K562 (cell line): ENCODE results near the gene ZNF821. TPM values are rescaled to one million over a fixed set of nuclear protein-coding genes. Genes with fewer than 3 reads are reported as not detected.

Experiments used
- C11orf30 ChIP-seq: fragments of 450-650 bp; IDR thresholded peaks from 2 replicates; pipeline ENCODE4 v1.6.1; 2016; ENCODE audit warnings: low read depth, mild to moderate bottlenecking
- COPS2 ChIP-seq: fragments of 450-650 bp; conservative IDR thresholded peaks from 2 replicates; pipeline ENCODE4 v1.6.1; 2016; ENCODE audit warnings: mild to moderate bottlenecking, moderate library complexity
- EP400 ChIP-seq: fragments of 450-650 bp; IDR thresholded peaks from 2 replicates; pipeline ENCODE4 v1.6.1; 2017; ENCODE audit warnings: antibody characterized with exemption, mild to moderate bottlenecking, moderate library complexity
- GABPA ChIP-seq: fragments of 200-800 bp; sonication (Bioruptor generic); conservative IDR thresholded peaks from 2 replicates; pipeline ENCODE4 v1.6.1; 2016; ENCODE audit warnings: low read depth, missing genetic modification characterization, missing compliant biosample characterization
- HMG20B ChIP-seq: fragments of 250-450 bp; sonication (Bioruptor Pico); IDR thresholded peaks from 2 replicates; pipeline ENCODE4 v1.5.0; 2021; ENCODE audit warnings: mild to moderate bottlenecking
- KAT8 ChIP-seq: fragments of 450-650 bp; IDR thresholded peaks from 2 replicates; pipeline ENCODE4 v1.6.1; 2016; ENCODE audit warnings: low read depth, mild to moderate bottlenecking
- KLF13 ChIP-seq: fragments of 450-650 bp; IDR thresholded peaks from 2 replicates; pipeline ENCODE4 v1.6.1; 2016; ENCODE audit warnings: missing genetic modification characterization, low read depth, mild to moderate bottlenecking, missing compliant biosample characterization, moderate library complexity, borderline replicate concordance
- NR3C1 ChIP-seq: sonication (generic); formaldehyde crosslinking; IDR thresholded peaks from 2 replicates; pipeline ENCODE4 v1.8.1; 2022; ENCODE audit warnings: missing genetic modification reagents
- SMC3 ChIP-seq: conservative IDR thresholded peaks from 2 replicates; pipeline ENCODE4 v1.6.1; 2011; ENCODE audit warnings: low read depth, low read length, improper control_type of control experiment; ENCODE audit not compliant: insufficient read depth
- TEAD1 ChIP-seq, 2 experiments: fragments of 450-650 bp in 1 of 2; sonication (generic) in 1 of 2; formaldehyde crosslinking; IDR thresholded peaks; 2 replicates each; pipeline versions ENCODE4 v1.4.0 to v1.8.0; 2020 to 2022; ENCODE audit warnings: mild to moderate bottlenecking in 2 of 2, missing genetic modification reagents in 1 of 2
- ZNF347 ChIP-seq: fragments of 450-650 bp; formaldehyde crosslinking; IDR thresholded peaks from 2 replicates; pipeline ENCODE4 v1.4.0; 2020; ENCODE audit warnings: low read depth, mild to moderate bottlenecking, moderate library complexity
- ZNF583 ChIP-seq: fragments of 250-450 bp; sonication (Bioruptor Pico); IDR thresholded peaks from 2 replicates; pipeline ENCODE4 v1.4.0; 2020
- polyA plus RNA-seq, 8 experiments: library from polyadenylated mRNA; depleted of rRNA in 4 of 8; stranded (reverse) in 5 of 8; unstranded in 3 of 8; fragments of >200 nt; fragmentation: Nextera tagmentation in 2 of 8; fragmentation: Illumina TruSeq in 1 of 8; extraction: Ambion mirVana in 2 of 8; extraction: Trizol in 1 of 8; gene quantifications; 2 replicates each; pipeline versions ENCODE4 v1.2.1 to v1.2.3, GENCODE V29; 2011 to 2014; ENCODE audit warnings: inconsistent platforms in 1 of 8, missing spikeins in 1 of 8
- total RNA-seq, 7 experiments: library from RNA; depleted of rRNA in 6 of 7; stranded (reverse); fragments of >200 nt in 6 of 7; fragmentation: Illumina TruSeq in 2 of 7; extraction: Trizol in 2 of 7; gene quantifications; 2 replicates each; pipeline versions ENCODE4 v1.2.1 to v1.2.3, GENCODE V29; 2011 to 2021; ENCODE audit warnings: low replicate concordance in 1 of 7
- TF ChIP-seq, protein P1 (sequence below), 2 experiments: fragments of 450-650 bp; conservative IDR thresholded peaks; 2 replicates each; pipeline ENCODE4 v1.6.1; 2017; ENCODE audit warnings: mild to moderate bottlenecking in 2 of 2, moderate library complexity in 2 of 2
- TF ChIP-seq, protein P2 (sequence below): fragments of 250-450 bp; sonication (Bioruptor Pico); IDR thresholded peaks from 2 replicates; pipeline ENCODE4 v1.4.0; 2020; ENCODE audit warnings: mild to moderate bottlenecking, moderate library complexity, borderline replicate concordance
- TF ChIP-seq, protein P3 (sequence below): fragments of 450-650 bp; IDR thresholded peaks from 2 replicates; pipeline ENCODE4 v1.6.1; 2016; ENCODE audit warnings: low read depth

Gene ZNF821
- total and polyA plus RNA-seq, 9 of the 15 experiments (the other 6 are each of a cell fraction or from before 2014, with no cell fraction given) = 0.38 to 5.6 (median 3.6) TPM

DNA sequence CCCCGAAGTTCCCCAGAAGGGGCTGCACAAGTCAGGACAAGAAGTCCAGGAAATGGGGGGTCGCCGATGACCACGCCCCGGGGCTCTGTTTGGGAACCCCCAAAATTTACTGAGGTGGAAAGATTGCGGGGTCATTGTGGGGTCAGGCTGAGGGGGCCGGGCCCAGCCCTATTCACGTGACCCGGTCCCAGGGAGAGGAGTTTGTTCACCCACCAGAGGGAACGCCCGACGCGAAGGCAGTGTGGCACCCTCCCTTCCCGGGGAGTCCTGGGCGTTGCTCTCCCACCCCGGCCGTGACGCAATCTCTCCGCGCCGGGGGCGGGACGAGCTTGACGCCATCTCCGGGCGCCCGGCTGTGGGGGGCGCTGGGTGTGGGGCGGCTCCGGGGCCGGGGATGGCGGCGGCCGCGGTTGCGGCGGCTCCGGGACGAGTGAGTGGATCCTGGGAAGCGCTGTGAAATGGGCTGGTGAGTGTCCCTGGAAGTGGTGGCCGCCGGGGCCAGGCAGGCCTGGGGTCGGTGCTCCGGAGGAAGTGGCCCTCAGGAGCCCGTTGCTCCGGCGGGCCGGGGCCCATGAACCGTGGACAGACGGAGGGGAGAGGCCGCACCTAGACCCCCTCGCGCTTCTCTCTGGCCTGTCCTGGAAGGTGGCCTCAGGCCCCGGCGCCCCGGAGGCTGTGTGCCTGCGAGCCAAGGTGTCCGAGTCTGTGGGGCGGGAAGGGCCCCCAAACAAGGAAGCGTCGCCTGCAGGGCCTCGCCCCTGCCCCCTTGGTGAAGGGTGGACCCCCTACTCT, 38.1 kb downstream of the ZNF821 start, which contains the start of gene ATXN1L (continued):
- TF ChIP-seq, protein P1, sequence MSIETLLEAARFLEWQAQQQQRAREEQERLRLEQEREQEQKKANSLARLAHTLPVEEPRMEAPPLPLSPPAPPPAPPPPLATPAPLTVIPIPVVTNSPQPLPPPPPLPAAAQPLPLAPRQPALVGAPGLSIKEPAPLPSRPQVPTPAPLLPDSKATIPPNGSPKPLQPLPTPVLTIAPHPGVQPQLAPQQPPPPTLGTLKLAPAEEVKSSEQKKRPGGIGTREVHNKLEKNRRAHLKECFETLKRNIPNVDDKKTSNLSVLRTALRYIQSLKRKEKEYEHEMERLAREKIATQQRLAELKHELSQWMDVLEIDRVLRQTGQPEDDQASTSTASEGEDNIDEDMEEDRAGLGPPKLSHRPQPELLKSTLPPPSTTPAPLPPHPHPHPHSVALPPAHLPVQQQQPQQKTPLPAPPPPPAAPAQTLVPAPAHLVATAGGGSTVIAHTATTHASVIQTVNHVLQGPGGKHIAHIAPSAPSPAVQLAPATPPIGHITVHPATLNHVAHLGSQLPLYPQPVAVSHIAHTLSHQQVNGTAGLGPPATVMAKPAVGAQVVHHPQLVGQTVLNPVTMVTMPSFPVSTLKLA (conservative IDR thresholded peaks at IDR 0.05) = peak; percentile 68 to 76
- TF ChIP-seq KAT8 = no peak
- TF ChIP-seq, protein P2, sequence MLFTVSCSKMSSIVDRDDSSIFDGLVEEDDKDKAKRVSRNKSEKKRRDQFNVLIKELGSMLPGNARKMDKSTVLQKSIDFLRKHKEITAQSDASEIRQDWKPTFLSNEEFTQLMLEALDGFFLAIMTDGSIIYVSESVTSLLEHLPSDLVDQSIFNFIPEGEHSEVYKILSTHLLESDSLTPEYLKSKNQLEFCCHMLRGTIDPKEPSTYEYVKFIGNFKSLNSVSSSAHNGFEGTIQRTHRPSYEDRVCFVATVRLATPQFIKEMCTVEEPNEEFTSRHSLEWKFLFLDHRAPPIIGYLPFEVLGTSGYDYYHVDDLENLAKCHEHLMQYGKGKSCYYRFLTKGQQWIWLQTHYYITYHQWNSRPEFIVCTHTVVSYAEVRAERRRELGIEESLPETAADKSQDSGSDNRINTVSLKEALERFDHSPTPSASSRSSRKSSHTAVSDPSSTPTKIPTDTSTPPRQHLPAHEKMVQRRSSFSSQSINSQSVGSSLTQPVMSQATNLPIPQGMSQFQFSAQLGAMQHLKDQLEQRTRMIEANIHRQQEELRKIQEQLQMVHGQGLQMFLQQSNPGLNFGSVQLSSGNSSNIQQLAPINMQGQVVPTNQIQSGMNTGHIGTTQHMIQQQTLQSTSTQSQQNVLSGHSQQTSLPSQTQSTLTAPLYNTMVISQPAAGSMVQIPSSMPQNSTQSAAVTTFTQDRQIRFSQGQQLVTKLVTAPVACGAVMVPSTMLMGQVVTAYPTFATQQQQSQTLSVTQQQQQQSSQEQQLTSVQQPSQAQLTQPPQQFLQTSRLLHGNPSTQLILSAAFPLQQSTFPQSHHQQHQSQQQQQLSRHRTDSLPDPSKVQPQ (CRISPR knock-in tag) = no peak
- no peak for TF ChIP-seq COPS2
- TF ChIP-seq C11orf30 = peak; percentile 91
- TF ChIP-seq, protein P3, sequence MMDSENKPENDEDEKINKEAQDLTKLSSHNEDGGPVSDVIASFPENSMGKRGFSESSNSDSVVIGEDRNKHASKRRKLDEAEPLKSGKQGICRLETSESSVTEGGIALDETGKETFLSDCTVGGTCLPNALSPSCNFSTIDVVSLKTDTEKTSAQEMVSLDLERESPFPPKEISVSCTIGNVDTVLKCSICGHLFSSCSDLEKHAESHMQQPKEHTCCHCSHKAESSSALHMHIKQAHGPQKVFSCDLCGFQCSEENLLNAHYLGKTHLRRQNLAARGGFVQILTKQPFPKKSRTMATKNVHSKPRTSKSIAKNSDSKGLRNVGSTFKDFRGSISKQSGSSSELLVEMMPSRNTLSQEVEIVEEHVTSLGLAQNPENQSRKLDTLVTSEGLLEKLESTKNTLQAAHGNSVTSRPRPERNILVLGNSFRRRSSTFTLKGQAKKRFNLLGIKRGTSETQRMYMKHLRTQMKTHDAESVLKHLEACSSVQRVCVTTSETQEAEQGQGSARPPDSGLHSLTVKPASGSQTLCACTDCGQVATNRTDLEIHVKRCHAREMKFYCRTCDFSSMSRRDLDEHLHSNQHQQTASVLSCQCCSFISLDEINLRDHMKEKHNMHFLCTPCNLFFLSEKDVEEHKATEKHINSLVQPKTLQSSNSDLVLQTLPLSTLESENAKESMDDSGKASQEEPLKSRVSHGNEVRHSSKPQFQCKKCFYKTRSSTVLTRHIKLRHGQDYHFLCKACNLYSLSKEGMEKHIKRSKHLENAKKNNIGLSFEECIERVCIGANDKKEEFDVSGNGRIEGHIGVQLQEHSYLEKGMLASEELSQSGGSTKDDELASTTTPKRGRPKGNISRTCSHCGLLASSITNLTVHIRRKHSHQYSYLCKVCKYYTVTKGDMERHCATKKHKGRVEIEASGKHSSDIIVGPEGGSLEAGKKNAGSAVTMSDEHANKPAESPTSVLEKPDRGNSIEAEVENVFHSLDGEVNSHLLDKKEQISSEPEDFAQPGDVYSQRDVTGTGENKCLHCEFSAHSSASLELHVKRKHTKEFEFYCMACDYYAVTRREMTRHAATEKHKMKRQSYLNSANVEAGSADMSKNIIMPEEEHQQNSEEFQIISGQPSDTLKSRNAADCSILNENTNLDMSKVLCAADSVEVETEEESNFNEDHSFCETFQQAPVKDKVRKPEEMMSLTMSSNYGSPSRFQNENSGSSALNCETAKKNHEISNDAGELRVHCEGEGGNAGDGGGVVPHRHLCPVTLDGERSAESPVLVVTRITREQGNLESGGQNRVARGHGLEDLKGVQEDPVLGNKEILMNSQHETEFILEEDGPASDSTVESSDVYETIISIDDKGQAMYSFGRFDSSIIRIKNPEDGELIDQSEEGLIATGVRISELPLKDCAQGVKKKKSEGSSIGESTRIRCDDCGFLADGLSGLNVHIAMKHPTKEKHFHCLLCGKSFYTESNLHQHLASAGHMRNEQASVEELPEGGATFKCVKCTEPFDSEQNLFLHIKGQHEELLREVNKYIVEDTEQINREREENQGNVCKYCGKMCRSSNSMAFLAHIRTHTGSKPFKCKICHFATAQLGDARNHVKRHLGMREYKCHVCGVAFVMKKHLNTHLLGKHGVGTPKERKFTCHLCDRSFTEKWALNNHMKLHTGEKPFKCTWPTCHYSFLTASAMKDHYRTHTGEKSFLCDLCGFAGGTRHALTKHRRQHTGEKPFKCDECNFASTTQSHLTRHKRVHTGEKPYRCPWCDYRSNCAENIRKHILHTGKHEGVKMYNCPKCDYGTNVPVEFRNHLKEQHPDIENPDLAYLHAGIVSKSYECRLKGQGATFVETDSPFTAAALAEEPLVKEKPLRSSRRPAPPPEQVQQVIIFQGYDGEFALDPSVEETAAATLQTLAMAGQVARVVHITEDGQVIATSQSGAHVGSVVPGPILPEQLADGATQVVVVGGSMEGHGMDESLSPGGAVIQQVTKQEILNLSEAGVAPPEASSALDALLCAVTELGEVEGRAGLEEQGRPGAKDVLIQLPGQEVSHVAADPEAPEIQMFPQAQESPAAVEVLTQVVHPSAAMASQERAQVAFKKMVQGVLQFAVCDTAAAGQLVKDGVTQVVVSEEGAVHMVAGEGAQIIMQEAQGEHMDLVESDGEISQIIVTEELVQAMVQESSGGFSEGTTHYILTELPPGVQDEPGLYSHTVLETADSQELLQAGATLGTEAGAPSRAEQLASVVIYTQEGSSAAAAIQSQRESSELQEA = no peak
- no peak for TF ChIP-seq SMC3
- peak; percentile 75 for TF ChIP-seq GABPA (tag)
- TF ChIP-seq TEAD1 (CRISPR knock-in tag; IDR thresholded peaks at IDR 0.05) = peak in 1 of 2 experiments; percentile 46; a peak in 2 of 4 replicates
- TF ChIP-seq HMG20B = no peak
- TF ChIP-seq EP400 = peak; percentile 70
- TF ChIP-seq ZNF583 (CRISPR knock-in tag) = no peak
- 0 out of 2 replicates have a peak, but pooled peaks have one; percentile 41 for TF ChIP-seq NR3C1 (CRISPR knock-in tag)
- TF ChIP-seq ZNF347 = no peak
- TF ChIP-seq KLF13 (tag) = 0 out of 2 replicates have a peak, but pooled peaks have one; percentile 56
